Measurements from ENCODE around the gene GPC3. TPM values are rescaled to one million over a fixed set of nuclear protein-coding genes. Genes with fewer than 3 reads are reported as not detected.

GPC3 gene
- polyA plus RNA-seq, 1 of the 3 experiments (the other 2 are of a cell fraction), result 1.4 TPM

GRCh38 chrX:133697656-133698055 is 287.7 kb downstream of the GPC3 start (continued):
- TF ChIP-seq MAX (IDR thresholded peaks at IDR 0.05; ENCODE audit: low read depth) (no peak), MXI1 (IDR thresholded peaks at IDR 0.05; ENCODE audit: low read depth, low read length) (no peak), USF2 (IDR thresholded peaks at IDR 0.05; ENCODE audit: borderline replicate concordance, low read depth, low read length) (no peak), GABPA (IDR thresholded peaks at IDR 0.05; ENCODE audit: low read depth) (no peak), RXRA (IDR thresholded peaks at IDR 0.05; ENCODE audit: borderline replicate concordance, low read depth) (no peak), USF1 (IDR thresholded peaks at IDR 0.05; ENCODE audit: borderline replicate concordance, low read depth) (no peak)

GRCh38 chrX:133689997-133690599 is 295.3 kb downstream of the GPC3 start:
- no peak for DNase-seq
- no peaks in the 10 kb centered on the region for H3F3A ChIP-seq (replicated peaks; ENCODE audit: insufficient read depth)
- no peaks in the 10 kb centered on the region for H3K9me3 ChIP-seq
- H3K27ac ChIP-seq (ENCODE audit: low read depth in 2 of 2, low read length in 1 of 2), result no peak overlapping the region
- H3K36me3 ChIP-seq (replicated peaks in 1 of 2; ENCODE audit: control insufficient read depth in 1 of 2, insufficient read depth in 2 of 2, low read length in 1 of 2), result no peaks in the 10 kb centered on the region
- POLR2A ChIA-PET, result no interaction called here
- CTCF ChIA-PET, result interaction anchor here (1.7 kb wide), 1 partner anchor 102 kb away, joined by 6 read pairs; no protein-coding TSS in a partner anchor
- no peaks in the 10 kb centered on the region; a peak in 1 of 4 replicates for H3K4me1 ChIP-seq (ENCODE audit: control insufficient read depth in 1 of 2, insufficient read depth in 2 of 2, low read depth in 1 of 2, low read length in 1 of 2)
- no peaks in the 10 kb centered on the region for H4K20me1 ChIP-seq (ENCODE audit: insufficient read depth)
- 32% methylated on average over 1 of the region's 1 CpG for WGBS (ENCODE audit: low lambda C conversion rate)
- no peak overlapping the region for H3K4me2 ChIP-seq
- no peak overlapping the region for H3K9ac ChIP-seq
- no peaks in the 10 kb centered on the region for H3K79me2 ChIP-seq (ENCODE audit: insufficient read depth)
- no peaks in the 10 kb centered on the region for H3K9me2 ChIP-seq
- no peak for TF ChIP-seq MEF2A (IDR thresholded peaks at IDR 0.05; ENCODE audit: borderline replicate concordance, low read depth)
- H3K27me3 ChIP-seq (ENCODE audit: insufficient read depth), result peaks cover 5% of the 10 kb centered on the region; the same call in 1 of the 2 replicates
- H2AFZ ChIP-seq (ENCODE audit: low read depth), result no peak overlapping the region
- no peak overlapping the region for H3K4me3 ChIP-seq (ENCODE audit: low read depth in 2 of 2, low read length in 1 of 2)

- no peak overlapping the region for H2AFZ ChIP-seq (ENCODE audit: low read depth)
- H4K20me1 ChIP-seq (ENCODE audit: insufficient read depth), result no peaks in the 10 kb centered on the region
- POLR2A ChIA-PET, result no interaction called here
- H3K9me3 ChIP-seq, result no peaks in the 10 kb centered on the region
- CTCF ChIA-PET, result interaction anchor here (0.7 to 2.9 kb wide), 3 partner anchors 13 to 506 kb away, joined by 3 to 11 read pairs (median 6); no protein-coding TSS in a partner anchor
- no peak overlapping the region for H3K9ac ChIP-seq
- DNase-seq, result peak; percentile 33
- H3K4me3 ChIP-seq (ENCODE audit: low read depth in 2 of 2, low read length in 1 of 2), result no peak overlapping the region
- H3K27me3 ChIP-seq (ENCODE audit: insufficient read depth), result peaks cover 5% of the 10 kb centered on the region; the same call in 1 of the 2 replicates
- H3K9me2 ChIP-seq, result no peaks in the 10 kb centered on the region
- WGBS (ENCODE audit: low lambda C conversion rate), result 5% methylated on average over 3 of the region's 3 CpGs
- no peaks in the 10 kb centered on the region for H3K36me3 ChIP-seq (replicated peaks in 1 of 2; ENCODE audit: control insufficient read depth in 1 of 2, insufficient read depth in 2 of 2, low read length in 1 of 2)
- H3F3A ChIP-seq (replicated peaks; ENCODE audit: insufficient read depth), result no peaks in the 10 kb centered on the region
- no peaks in the 10 kb centered on the region; a peak in 1 of 4 replicates for H3K4me1 ChIP-seq (ENCODE audit: control insufficient read depth in 1 of 2, insufficient read depth in 2 of 2, low read depth in 1 of 2, low read length in 1 of 2)
- H3K79me2 ChIP-seq (ENCODE audit: insufficient read depth), result no peaks in the 10 kb centered on the region
- H3K27ac ChIP-seq (ENCODE audit: low read depth in 2 of 2, low read length in 1 of 2), result no peak overlapping the region
- H3K4me2 ChIP-seq, result no peak overlapping the region
- TF ChIP-seq MXI1 (IDR thresholded peaks at IDR 0.05; ENCODE audit: low read depth, low read length) (peak; percentile 67), RXRA (IDR thresholded peaks at IDR 0.05; ENCODE audit: borderline replicate concordance, low read depth) (no peak), CTCF (IDR thresholded peaks at IDR 0.05) (no peak), ZBTB33 (IDR thresholded peaks at IDR 0.05; ENCODE audit: borderline replicate concordance, low read depth) (no peak), NFIC (IDR thresholded peaks at IDR 0.05; ENCODE audit: borderline replicate concordance) (no peak), EZH2phosphoT487 (IDR thresholded peaks at IDR 0.05; ENCODE audit: borderline replicate concordance, low read depth) (no peak), CHD2 (IDR thresholded peaks at IDR 0.05; ENCODE audit: low read length, partially characterized antibody) (peak; percentile 13), POLR2AphosphoS5 (IDR thresholded peaks at IDR 0.05; ENCODE audit: low read depth, low read length) (no peak), USF2 (IDR thresholded peaks at IDR 0.05; ENCODE audit: borderline replicate concordance, low read depth, low read length) (no peak), TAF1 (IDR thresholded peaks at IDR 0.05; ENCODE audit: borderline replicate concordance, low read depth, low read length) (no peak), IRF3 (IDR thresholded peaks at IDR 0.05; ENCODE audit: low read depth, low read length) (no peak)
Observed at GRCh38 chrX:133685822-133686221, 299.6 kb downstream of the GPC3 start.

Data from SK-N-SH (cell line).